Stimulated activated CD4-positive, alpha-beta T cell treated with anti-CD3 and anti-CD28 coated beads, Interleukin-1b, Interleukin-23, amount 100 ng/mL, for 24 hours (primary cell): Measurements from ENCODE around the gene CHMP3.
A peak's percentile ranks its signal among the peaks of the same experiment; 100 is the strongest.
"Not testable (repeated sequence)": the region's sequence is repeated elsewhere in the genome, so short reads cannot be mapped to it uniquely, and the experiment has no call there.

ENCODE experiments used
- DNase-seq, 4 experiments: peaks; one replicate each; pipeline ENCODE4 v3.0.0-alpha.2; 2020; ENCODE audit warnings: low read depth in 4 of 4, low spot score in 1 of 4

CHMP3 gene

DNA sequence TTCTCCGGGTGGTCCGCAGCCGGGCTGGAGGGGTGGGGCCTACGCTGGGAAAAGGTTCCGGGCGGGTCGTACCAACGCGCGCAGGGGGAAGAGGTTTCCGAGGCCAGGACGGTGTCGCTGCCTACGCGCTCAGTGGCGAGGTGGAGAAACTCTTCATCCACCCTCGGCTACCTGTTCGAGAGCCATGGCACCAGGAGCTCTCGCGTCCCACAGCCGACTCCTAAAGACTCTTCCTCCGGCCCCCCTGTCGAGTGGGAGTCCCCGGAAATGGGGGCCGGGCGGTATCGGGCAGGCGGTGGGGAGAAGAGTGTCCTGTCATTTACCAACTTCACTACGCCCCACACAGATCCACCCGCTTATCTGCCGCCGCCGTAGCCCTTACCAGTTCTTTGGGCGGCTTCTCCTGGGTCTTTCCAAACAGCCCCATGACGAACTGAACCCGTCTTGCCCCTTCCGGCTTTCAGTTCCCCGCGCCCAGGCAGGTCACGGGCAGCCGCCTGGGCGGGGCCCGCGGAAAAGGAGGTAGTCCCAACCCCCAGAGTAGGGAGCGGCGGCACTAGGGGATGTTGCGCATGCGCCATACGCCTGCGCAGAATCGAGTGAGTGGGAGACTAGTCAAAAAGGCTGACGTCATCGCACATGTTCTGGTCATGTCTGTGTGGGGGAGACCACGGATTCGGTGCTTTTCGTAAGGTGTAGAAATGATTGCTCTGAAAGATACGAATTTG, at the start of gene CHMP3:
Gene CHMP3 (minus strand): TSS at position 522 of the 728 bp plus-strand sequence. CDS start 95 bp downstream, at position 427.
- DNase-seq = peak; percentile 88 to 93 (median 92)

DNA sequence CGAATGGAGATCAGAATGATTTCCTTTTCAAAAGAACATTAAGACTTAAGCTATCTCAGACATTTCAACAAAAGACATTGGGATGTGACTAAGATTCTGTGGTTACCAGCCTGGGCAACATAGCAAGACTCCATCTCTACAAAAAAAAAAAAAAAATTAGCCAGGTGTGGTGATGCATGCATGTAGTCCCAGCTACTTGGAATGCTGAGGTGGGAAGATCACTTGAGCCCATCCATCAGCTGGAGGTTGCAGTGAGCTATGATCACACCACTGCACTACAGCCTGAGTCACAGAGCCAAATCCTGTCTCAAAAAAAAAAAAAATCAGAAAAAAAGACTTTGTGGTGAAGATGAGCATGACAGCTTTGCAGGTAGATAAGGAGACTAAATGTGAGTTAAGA, 47.6 kb upstream of the CHMP3 start:
- DNase-seq = no peak

DNA sequence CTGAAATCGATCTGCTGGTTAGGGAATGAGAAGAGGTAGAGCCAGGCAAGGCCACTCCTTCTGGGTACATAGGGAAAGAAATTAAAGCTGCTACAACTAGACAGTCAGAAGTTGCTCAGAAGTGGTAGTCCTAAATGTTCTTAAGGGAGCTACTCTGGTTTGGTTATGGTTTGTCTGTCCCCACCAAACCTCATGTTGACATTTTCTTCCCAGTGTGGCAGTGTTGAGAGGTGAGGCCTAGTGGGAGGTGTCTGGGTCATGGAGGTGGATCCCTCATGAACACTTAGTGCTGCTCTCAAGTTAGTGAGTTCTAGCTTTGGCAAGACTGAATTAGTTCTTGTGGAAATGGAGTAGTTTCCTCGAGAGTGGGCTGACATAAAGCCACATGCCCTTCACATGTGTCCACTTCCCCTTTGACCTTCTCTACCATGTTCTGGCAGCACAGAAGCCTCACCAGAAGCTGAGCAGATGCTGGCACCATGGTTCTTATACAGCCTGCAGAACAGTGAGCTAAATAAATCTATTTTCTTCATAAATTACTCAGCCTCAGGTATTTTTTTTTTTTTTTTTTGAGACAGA, 45.7 kb upstream of the CHMP3 start:
- DNase-seq = no peak

DNA sequence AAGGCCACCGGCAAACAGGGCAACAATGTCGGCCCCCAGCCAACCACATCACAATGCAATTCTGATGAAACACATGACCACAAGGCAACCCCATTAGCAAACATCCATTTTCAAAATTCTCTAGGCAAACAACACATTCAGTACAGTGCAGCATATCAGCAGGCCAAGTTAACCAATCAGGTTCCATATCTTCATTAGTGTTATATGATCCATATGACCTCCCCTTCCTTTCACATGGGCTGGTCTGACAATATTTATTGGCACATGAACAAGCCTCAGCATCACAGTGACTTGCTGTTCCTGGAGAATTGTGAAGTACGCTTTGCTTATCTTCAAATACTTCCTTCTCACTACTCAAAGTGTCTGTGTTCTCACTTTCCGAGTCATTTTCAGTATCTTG, 40.7 kb upstream of the CHMP3 start:
- DNase-seq = no peak

DNA sequence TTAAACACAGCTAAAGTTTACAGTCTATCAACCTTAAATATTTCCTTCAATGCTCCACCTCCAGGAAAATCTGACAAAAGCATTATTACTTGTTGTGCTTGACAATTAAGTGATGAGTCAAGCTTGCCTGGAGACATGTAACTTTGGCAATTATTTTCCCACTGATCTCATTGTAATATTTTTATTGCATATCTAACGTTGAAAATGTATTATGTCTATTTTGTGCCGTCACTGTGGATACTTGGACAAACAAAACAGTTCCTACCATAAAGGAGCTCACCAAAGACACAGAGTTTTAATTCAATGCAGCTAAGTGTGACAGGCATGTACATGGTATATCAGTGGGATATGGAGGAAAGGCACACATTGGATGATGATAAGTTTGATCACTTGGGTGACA, 35.7 kb upstream of the CHMP3 start:
- DNase-seq = no peak

DNA sequence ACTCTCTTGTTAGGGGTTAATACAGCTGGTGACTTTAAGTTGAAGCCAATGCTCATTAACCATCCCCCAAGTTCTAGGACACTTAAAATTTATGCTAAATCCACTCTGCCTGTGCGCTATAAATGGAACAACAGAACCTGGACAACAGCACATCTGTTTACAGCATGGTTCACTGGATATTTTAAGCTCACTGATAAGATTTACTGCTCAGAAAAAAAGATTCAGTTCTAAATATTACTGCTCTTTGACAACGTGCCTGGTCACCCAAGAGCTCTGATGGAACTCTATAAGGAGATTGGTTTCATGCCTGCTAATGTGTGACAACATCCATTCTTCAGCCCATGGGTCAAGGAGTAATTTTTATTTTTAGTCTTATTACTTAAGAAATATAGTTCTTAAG, 32.9 kb upstream of the CHMP3 start:
- DNase-seq = no peak

DNA sequence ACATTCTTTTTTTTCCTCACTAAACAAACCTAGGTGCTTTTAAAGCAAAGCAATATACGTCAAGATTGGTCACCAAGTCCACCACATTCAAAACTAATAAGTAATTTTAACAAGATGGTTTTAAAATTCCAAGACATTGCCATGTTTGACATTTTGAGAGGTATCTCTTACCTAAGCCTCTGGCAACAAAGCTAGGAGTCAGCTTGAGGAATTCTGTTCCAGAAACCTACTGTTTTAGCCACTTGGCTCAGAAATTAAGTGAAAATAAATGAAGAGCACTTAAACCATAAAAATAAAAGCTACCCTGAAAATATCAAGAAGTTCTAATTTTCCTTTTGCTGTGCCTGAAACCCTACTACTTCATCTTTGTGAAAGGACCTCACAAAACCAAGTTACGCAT, 30.0 kb upstream of the CHMP3 start:
- no peak for DNase-seq

DNA sequence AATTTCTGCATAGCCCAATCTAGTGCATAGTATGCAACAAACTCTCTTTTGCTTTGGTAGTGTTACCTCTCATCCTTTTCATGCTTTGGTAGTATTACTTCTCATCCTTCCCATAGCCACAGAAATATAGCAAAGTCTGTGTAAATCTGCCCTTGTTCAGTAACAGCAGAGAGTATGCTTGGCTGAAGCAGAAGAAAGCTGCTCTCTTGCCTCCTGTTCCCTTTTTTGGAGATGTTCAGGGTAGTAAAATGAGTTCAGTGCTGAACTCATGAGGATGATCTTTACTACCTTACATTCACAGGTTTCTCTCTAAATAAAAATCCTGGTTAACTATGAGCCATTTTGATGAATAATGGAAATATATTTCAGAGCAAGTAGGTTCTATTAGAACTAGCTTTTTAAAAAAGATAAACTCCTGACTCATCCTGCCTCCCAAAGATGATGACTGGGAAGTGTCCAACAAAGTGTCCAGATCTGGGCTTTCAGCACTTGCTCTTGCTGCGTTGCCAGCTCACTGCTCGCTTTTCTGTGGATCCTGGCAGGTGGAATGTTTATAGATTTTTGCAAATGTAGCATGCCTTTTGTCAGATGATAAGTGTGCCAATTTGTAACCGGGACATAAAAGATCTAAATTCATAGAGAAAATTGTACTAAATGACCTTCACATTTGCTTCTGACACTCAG, 29.4 kb upstream of the CHMP3 start:
- DNase-seq = no peak

DNA sequence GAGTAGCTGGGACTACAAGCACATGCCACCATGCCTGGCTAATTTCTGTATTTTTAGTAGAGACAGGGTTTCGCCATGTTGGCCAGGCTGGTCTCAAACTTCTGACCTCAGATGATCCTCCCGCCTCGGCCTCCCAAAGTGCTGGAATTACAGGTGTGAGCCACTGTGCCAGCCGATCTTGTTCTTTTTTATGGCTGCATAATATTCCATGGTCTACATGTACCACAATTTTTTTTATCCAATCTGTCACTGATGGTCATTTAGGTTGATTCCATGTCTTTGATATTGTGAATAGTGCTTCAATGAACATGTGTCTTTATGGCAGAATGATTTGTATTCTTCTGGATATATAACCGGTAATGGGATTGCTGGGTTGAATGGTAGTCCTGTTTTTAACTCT, 26.5 kb upstream of the CHMP3 start:
- DNase-seq = not testable (repeated sequence)

DNA sequence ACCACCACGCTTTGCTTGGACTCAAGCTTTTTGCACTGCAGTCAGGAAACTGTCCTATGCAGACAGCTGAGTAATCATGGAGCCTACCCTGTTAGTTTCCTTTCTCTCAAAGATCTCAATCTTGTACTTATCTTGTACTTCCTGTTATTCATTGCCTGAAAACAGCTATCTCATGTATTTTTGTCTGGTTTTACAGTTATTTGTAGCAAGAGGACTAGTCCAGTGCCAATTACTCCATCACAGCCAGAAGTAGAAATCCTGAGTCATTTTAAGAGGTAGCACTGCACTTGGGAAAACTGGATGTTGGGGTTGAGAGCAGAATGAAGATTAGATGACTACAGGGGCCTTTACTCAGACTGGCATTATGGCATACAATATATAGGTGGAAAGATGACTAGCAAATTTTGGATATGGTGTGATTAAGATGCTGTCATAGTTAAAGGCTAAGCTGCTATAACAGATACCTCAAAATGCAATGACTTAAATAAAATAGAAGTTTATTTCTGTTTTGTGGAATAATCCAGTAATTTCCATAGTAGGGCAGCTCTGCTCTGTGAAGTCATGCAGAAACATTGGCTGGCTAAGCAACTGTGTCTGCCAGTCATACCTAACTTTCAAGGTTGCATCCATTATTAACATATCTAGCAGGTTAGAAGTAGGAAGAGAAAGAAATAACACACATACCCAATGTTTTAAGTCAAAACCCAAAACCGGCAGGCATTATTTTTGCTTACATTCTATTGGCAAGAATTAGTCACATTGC, 21.1 kb upstream of the CHMP3 start:
- DNase-seq = no peak

DNA sequence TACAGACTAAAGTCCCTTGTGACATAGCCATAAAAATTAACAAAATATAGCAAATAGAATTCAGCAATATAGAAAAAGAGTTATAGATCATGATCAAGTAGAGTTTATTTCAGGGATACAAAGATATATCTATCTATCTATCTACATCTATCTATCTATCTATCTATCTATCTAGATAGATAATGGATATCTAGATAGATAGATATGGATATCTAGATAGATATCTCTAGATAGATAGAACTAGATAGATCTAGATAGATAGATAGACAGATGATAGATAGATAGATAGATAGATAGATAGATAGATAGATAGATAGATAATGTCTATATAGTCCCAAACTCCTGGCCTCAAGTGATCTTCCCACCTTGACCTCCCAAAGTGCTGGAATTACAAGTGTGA, 17.3 kb upstream of the CHMP3 start:
- DNase-seq = no peak

DNA sequence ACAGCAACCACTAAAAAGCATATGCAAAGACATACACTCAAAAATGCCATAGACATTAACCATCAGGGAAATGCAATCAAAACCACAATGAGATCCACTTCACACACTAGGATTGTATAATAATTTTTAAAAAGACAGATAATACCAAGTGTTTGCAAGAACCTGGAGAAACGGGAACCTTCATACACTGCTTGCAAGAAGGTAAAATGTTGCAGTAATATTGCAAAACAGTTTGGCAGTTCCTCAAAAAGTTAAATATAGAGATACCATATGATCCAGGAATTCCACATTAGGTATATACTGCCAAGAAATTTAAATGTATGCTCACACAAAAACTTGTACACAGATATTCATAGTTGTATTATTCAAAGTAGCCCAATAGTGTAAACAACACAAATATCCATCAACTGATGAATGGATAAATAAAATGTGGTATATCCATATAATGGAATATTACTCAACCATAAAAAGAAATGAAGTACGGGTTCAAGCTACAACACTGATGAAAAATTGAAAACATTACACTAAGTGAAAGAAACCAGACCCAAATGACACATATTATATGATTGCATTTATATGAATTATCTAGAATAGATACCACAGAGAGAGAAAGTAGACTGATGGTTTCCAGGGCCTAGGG, 14.7 kb upstream of the CHMP3 start:
- DNase-seq = no peak

DNA sequence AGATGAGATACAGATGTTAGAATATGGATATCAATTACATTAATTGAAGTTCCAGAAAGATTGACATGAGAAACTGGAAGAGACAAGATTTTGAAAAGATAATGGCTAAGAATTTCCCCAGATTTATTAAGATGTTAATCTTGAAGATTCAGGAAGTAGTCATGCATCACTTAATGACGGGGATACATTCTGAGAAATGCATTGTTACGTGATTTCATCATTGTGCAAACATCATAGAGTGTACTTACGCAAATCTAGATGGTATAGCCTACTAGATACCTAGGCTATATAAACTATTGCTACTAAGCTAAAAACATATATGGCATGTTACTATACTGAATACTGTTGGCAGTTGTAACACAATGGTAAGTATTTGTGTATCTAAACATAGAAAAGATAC, 6.8 kb upstream of the CHMP3 start:
- no peak for DNase-seq

DNA sequence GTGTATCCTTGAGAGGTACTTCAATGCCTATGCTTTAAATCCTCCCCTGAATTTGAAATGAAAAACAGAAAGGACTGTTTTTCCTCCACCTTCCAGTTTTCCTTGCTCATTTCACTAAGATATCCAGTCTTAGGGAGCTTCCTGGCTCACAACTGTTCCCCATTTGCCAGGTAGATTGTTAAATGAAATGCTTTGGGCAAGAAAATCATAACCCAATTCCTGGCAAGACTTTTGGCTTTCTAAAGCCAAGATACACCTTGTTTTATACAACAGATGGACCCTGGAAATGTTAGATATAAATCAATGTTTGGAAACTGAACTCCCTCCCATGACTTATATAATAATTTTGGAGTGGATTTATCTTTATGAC, 3.6 kb upstream of the CHMP3 start:
- no peak for DNase-seq

DNA sequence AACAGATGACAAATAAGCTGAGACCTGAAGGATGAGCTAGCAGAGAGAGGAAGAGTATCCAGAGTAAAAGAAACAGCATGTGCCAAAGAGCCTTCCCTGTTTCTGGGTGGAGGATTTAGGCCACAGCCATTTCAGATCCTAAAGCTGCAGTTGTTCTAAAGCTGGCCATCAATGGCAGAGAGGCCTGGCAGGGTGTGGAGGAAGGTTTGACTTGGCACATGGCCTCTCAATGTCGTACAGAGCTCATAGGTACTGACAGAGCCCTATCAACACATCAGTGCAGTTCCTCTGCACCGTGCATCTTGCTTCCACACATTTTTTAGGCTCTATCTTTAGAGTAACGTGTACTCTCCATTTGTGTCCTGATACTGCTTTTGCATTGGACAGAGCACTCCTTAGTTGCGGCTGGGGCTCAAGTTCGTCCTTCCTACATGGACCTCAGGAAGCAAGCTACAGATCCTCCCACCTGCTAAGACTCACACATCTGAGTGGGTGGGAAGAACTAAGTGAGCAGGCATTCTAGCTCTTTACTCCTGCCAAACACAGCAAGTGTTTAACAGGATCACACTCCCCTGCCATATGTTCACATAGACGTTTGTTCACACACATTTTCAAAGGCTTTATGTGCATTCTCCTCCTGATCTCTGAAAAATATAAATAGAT, 3.0 kb upstream of the CHMP3 start:
- DNase-seq = no peak

DNA sequence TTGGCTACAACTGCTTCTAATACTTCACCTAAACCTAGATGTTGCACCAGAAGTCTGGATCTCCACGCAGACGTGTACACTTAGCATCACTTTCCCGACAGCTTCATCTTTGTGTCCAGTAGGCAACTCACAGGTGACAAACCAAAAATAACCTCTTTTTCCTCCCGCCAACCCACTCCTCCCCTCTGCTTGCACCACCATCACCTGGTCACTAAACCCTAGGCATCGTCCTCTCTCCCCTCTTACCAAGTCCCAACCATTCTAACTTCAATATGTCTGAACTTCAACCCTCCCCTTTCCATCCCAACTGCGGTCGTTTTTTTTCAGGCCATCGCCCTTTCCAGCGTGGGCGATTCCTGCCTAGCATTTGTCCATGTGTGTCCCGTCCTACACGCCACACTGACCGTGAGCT, 413 bp upstream of the CHMP3 start:
- DNase-seq = no peak

DNA sequence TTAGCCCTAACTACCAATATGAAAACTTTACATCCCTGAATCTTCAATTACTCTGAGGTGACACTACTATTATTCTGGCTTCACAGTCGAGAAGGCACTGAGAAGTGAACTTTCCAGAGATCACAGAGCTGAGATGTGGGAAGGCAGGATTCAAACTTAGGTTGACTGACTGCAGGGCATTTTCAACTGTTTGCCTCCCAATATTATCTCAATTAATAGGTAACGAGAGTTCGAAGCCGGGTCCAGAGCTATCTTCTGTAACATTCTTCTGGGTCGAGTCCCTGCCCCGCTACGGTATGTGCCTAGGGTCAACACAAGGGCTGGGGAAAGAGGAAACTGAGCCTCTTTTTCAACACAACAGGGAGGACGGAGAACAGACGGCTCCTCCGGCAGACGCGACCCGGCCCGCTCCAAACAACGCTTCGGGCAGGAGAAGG, 740 bp downstream of the CHMP3 start:
- no peak for DNase-seq

DNA sequence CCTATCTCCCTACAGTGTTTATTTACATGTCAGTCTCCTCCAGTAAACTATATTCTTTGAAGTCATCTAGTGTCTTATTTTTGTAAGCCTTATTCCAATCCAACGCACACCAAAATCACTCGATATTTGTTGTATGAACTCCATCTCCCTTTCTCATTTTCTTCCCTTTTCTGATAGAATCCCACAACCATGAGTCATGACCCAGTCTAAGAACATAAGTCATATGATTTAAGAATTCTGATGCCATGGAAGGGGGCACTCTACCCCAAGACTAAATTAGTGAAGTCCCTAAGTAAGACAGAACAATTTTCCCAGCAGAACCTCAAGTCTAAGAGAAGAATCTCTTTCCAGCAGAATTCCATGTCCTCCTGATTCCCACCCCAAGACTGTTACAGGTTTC, 5.4 kb downstream of the CHMP3 start:
- no peak for DNase-seq

DNA sequence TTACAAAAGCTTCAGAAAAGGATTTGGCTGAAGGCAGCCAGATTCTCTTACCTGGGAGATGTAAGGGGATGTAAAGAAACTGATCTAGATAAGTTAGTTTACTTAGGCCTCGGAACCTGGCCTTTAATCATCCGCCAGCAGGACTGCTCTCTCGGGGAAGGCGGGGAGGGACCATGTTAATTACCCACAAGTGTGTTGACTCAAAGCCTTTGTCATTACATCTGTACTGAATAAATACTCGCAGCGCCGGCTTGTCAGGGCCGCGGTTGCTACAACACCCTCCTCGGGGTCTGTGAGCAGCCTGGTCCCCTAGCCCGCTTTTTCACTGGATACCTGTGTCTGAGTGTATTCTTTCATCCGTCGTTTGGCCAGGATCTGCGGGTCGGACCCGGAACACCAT, 6.7 kb downstream of the CHMP3 start:
- DNase-seq = no peak

DNA sequence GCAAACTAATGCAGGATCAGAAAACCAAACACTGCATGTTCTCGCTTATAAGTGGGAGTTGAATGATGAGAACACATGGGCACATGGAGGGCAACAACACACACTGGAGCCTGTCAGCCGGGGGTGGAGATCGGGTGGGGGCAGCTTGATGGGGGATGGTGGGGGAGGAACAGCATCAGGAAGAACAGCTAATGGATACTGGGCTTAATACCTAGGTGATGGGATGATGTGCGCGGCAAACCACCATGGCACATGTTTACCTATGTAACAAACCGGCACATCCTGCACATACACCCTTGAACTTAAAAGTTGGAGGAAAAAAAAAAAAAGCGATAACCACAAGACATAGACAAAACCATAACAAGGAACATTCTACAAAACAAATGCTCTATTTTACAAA, 10.4 kb downstream of the CHMP3 start:
- DNase-seq = no peak
